ENCODE measurements around the gene LRRFIP1.
A peak's percentile ranks its signal among the peaks of the same experiment; 100 is the strongest.
"Not testable (repeated sequence)": the region's sequence is repeated elsewhere in the genome, so short reads cannot be mapped to it uniquely, and the experiment has no call there.

Gene LRRFIP1

GRCh38 chr2:237593036-237593435, 34.4 kb upstream of the LRRFIP1 start:
- no peak overlapping the region for H3K4me3 Mint-ChIP-seq
- H3K27me3 Mint-ChIP-seq: peaks cover 16% of the 10 kb centered on the region in 2 donors
- H3K9me3 Mint-ChIP-seq: no peaks in the 10 kb centered on the region
- DNase-seq: no peak
- no peaks in the 10 kb centered on the region for H3K36me3 Mint-ChIP-seq (ENCODE audit: insufficient read depth)
- no peak for ATAC-seq (replicated peaks)
- H3K4me1 Mint-ChIP-seq (ENCODE audit: low read depth in 2 of 2): peaks cover 5 to 11% of the 10 kb centered on the region in 2 donors
- no peak overlapping the region for H3K27ac Mint-ChIP-seq

- H3K4me1 Mint-ChIP-seq (ENCODE audit: low read depth in 2 of 2): peaks cover 10 to 16% of the 10 kb centered on the region in 2 donors
- H3K4me3 Mint-ChIP-seq: no peak overlapping the region
- H3K27ac Mint-ChIP-seq: no peak overlapping the region
- peaks cover 16% of the 10 kb centered on the region in 2 donors for H3K27me3 Mint-ChIP-seq
- no peaks in the 10 kb centered on the region for H3K36me3 Mint-ChIP-seq (ENCODE audit: insufficient read depth)
- no peaks in the 10 kb centered on the region for H3K9me3 Mint-ChIP-seq
- DNase-seq (no peak), ATAC-seq (replicated peaks) (no peak)
These were observed 33.6 kb upstream of the LRRFIP1 start for GRCh38 chr2:237593596-237594320.

DNA sequence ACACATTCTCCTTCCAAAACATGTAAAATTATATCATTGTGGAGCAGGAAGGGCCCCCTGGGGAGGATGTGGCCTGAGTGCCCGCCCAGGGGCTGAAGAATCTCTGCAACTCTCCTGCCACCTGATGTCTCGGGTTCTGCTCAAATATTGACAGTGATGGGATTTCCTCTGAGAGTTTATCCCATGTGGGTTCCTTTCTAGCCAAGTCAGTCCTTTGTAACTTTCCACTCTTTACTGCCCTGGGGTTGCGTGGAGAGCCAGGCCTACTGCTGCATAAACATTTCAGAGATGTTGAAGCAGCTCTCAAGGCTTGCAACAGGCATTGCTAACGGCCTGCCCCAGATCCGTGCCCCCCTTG, 32.9 kb upstream of the LRRFIP1 start:
- Mint-ChIP-seq H3K4me3 (no peak overlapping the region), H3K9me3 (no peaks in the 10 kb centered on the region), H3K36me3 (ENCODE audit: insufficient read depth) (no peaks in the 10 kb centered on the region), H3K27me3 (peaks cover 10 to 16% of the 10 kb centered on the region in 2 donors), H3K4me1 (ENCODE audit: low read depth in 2 of 2) (peaks cover 10 to 16% of the 10 kb centered on the region in 2 donors), H3K27ac (no peak overlapping the region)
- ATAC-seq (replicated peaks) (no peak), DNase-seq (no peak)

DNA sequence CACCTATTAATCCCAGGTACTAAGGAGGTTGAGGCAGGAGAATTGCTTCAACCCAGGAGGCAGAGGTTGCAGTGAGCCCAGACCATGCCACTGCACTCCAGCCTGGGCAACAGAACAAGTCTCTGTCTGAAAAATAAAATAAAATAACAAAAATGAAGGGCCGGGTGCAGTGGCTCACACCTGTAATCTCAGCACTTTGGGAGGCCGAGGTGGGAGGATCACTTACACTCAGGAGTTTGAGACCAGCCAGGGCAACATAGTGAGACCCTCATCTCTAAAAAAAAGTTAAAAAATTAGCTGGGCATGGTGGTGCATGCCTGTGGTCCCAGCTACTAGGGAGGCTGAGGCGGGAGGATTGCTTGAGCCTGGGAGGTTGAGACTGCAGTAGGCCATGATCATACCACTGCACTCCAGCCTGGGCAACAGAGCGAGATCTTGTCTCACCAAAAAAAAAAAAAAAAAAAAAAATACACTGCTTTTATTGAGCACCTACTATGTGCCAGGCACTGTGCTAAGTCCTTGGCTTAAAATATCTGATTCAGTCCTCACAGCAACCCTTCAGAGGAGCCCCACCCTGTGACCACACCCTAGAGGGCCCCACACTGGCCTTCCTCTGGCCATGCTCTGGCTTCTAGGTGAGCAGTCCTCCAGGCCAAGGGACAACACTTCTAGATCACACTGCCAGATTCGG, 31.4 kb upstream of the LRRFIP1 start:
- DNase-seq; H3K27me3 Mint-ChIP-seq; H3K9me3 Mint-ChIP-seq; ATAC-seq (replicated peaks); H3K4me3 Mint-ChIP-seq; H3K36me3 Mint-ChIP-seq (ENCODE audit: insufficient read depth): not testable (repeated sequence)
- Mint-ChIP-seq H3K4me1 (ENCODE audit: low read depth in 2 of 2) (peaks cover 10 to 14% of the 10 kb centered on the region in 2 donors), H3K27ac (peak overlapping the region in 1 of 2 donors; percentile 72)

GRCh38 chr2:237596520-237597195, 30.7 kb upstream of the LRRFIP1 start:
- no peaks in the 10 kb centered on the region for H3K27me3 Mint-ChIP-seq
- peaks cover 7 to 8% of the 10 kb centered on the region in 2 donors for H3K4me1 Mint-ChIP-seq (ENCODE audit: low read depth in 2 of 2)
- no peak for DNase-seq
- ATAC-seq (replicated peaks): no peak
- peak overlapping the region; percentile 49 to 72 for H3K27ac Mint-ChIP-seq
- no peak overlapping the region for H3K4me3 Mint-ChIP-seq
- peaks cover 2% of the 10 kb centered on the region for H3K36me3 Mint-ChIP-seq (ENCODE audit: insufficient read depth)
- H3K9me3 Mint-ChIP-seq: no peaks in the 10 kb centered on the region

DNA sequence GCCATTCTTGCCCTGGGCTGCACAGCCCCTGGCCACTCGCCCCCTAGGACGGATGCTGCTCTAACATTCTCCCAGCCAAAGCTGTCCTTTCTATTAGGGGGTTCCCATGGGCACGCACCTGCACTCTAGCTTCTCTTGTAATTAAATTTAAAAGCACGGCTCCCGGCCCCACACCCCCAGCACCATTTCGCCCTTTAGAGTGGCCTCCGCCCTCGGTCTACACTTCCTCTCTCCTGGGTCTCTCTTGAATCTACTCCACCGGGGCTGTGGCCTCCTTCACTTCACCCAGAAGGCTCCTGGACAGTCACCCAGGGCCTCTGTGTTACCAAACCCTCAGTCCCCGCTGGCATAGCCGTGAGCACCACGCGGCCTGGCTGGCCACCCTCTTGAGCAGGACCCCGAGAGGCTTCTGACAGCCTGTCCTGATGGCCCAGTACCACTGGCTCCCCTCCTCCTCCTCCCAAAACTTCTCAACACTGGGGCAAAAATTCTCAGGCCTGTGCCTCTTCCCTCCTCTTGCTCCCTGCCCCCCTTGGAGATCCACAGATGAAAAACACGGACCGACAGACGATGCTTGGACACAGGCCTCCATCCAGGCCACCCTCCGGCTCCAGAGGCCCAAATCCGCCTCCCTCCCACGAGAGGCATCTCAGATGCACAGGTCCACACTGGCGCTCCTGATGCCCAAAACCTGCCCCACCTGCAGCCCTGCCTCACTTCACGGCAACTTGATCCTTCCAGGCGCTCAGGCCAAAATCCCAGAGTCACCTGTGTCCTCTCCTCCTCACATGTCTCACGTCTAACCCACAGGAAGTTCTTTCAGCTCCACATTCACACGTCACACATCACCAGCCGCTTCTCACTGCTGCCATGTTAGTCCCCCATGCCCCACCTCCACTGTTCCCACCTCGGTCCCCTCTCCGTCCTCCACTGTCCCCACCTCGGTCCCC, 29.9 kb upstream of the LRRFIP1 start:
- Mint-ChIP-seq H3K27me3 (no peaks in the 10 kb centered on the region), H3K4me3 (no peak overlapping the region), H3K27ac (peak overlapping the region; percentile 49 to 88), H3K4me1 (ENCODE audit: low read depth in 2 of 2) (peaks cover 6 to 8% of the 10 kb centered on the region in 2 donors), H3K9me3 (no peaks in the 10 kb centered on the region), H3K36me3 (ENCODE audit: insufficient read depth) (peaks cover 3% of the 10 kb centered on the region)
- ATAC-seq (replicated peaks) (no peak), DNase-seq (no peak)

GRCh38 chr2:237598468-237599208, 28.7 kb upstream of the LRRFIP1 start:
- Mint-ChIP-seq H3K4me1 (ENCODE audit: low read depth in 2 of 2) (peaks cover 11 to 18% of the 10 kb centered on the region in 2 donors), H3K9me3 (no peaks in the 10 kb centered on the region), H3K27ac (peak overlapping the region; percentile 49 to 88), H3K36me3 (ENCODE audit: insufficient read depth) (peaks cover 7% of the 10 kb centered on the region), H3K27me3 (no peaks in the 10 kb centered on the region), H3K4me3 (no peak overlapping the region)
- DNase-seq (no peak), ATAC-seq (replicated peaks) (no peak)

GRCh38 chr2:237599465-237600110, 27.8 kb upstream of the LRRFIP1 start:
- Mint-ChIP-seq H3K4me1 (ENCODE audit: low read depth in 2 of 2) (peaks cover 16 to 22% of the 10 kb centered on the region in 2 donors), H3K9me3 (no peaks in the 10 kb centered on the region), H3K36me3 (ENCODE audit: insufficient read depth) (peaks cover 10% of the 10 kb centered on the region), H3K4me3 (no peak overlapping the region), H3K27me3 (no peaks in the 10 kb centered on the region), H3K27ac (peak overlapping the region; percentile 78 to 88)
- DNase-seq (no peak), ATAC-seq (replicated peaks) (no peak)

- Mint-ChIP-seq H3K27ac (peak overlapping the region; percentile 78), H3K4me1 (ENCODE audit: low read depth in 2 of 2) (peaks cover 16 to 22% of the 10 kb centered on the region in 2 donors), H3K9me3 (no peaks in the 10 kb centered on the region), H3K27me3 (no peaks in the 10 kb centered on the region), H3K4me3 (no peak overlapping the region), H3K36me3 (ENCODE audit: insufficient read depth) (peaks cover 10% of the 10 kb centered on the region)
- ATAC-seq (replicated peaks) (no peak), DNase-seq (no peak)
These were observed 27.1 kb upstream of the LRRFIP1 start for GRCh38 chr2:237600205-237600846.

GRCh38 chr2:237601453-237602116, 25.8 kb upstream of the LRRFIP1 start:
- H3K27me3 Mint-ChIP-seq: no peaks in the 10 kb centered on the region
- peaks cover 16 to 22% of the 10 kb centered on the region in 2 donors for H3K4me1 Mint-ChIP-seq (ENCODE audit: low read depth in 2 of 2)
- H3K36me3 Mint-ChIP-seq (ENCODE audit: insufficient read depth): peaks cover 10% of the 10 kb centered on the region
- no peaks in the 10 kb centered on the region for H3K9me3 Mint-ChIP-seq
- DNase-seq: no peak
- no peak for ATAC-seq (replicated peaks)
- no peak overlapping the region for H3K4me3 Mint-ChIP-seq
- H3K27ac Mint-ChIP-seq: peak overlapping the region; percentile 78

- Mint-ChIP-seq H3K4me3 (no peak overlapping the region), H3K36me3 (ENCODE audit: insufficient read depth) (peaks cover 10% of the 10 kb centered on the region), H3K27ac (no peak overlapping the region), H3K9me3 (no peaks in the 10 kb centered on the region), H3K4me1 (ENCODE audit: low read depth in 2 of 2) (peaks cover 16 to 22% of the 10 kb centered on the region in 2 donors), H3K27me3 (peaks cover 0 to 2% of the 10 kb centered on the region in 2 donors)
- DNase-seq (no peak), ATAC-seq (replicated peaks) (no peak)
These were observed 25.0 kb upstream of the LRRFIP1 start for GRCh38 chr2:237602409-237602808.
